BJ (cell line): Measurements from ENCODE around the gene SENP8. TPM values are rescaled to one million over a fixed set of nuclear protein-coding genes. Genes with fewer than 3 reads are reported as not detected.
"Not testable (repeated sequence)": the region's sequence is repeated elsewhere in the genome, so short reads cannot be mapped to it uniquely, and the experiment has no call there.

ENCODE experiments used
- CTCF ChIA-PET: fragments of 350-600 bp; formaldehyde crosslinking; extraction: SDS; loops from one replicate; lab custom pipeline; 2021; ENCODE audit warnings: antibody characterized with exemption, inconsistent platforms; lab: Yijun Ruan, JAX
- POLR2A ChIA-PET: fragments of 300-600 bp; sonication (Branson Sonifier 250); formaldehyde crosslinking; extraction: SDS; loops from one replicate; lab custom pipeline; 2021; ENCODE audit warnings: antibody characterized with exemption; lab: Charles Lee
- DNase-seq: peaks from one replicate; pipeline ENCODE4 v3.0.0-alpha.2; 2011; ENCODE audit warnings: low read depth
- H3K27me3 ChIP-seq: 2 replicates; pipeline ENCODE4 v1.6.0; 2011; ENCODE audit warnings: low read length; ENCODE audit not compliant: control insufficient read depth, insufficient read depth
- H3K36me3 ChIP-seq: 2 replicates; pipeline ENCODE4 v1.5.1; 2011; ENCODE audit warnings: low read length; ENCODE audit not compliant: control insufficient read depth, insufficient read depth
- H3K4me3 ChIP-seq: 2 replicates; pipeline ENCODE4 v1.5.1; 2011; ENCODE audit warnings: low read depth, mild to moderate bottlenecking, control low read depth, low read length
- polyA plus RNA-seq: library from polyadenylated mRNA; depleted of rRNA; stranded (reverse); fragments of >200 nt; gene quantifications from 2 replicates; pipeline ENCODE4 v1.2.3, GENCODE V29; 2011
- TF ChIP-seq, protein P1 (sequence below): IDR thresholded peaks from 2 replicates; pipeline ENCODE4 v1.5.1; 2011; ENCODE audit warnings: low read depth, mild to moderate bottlenecking, control low read depth, inconsistent platforms, low read length, moderate library complexity; ENCODE audit not compliant: insufficient read depth

SENP8 gene
- polyA plus RNA-seq, 1 experiment, result 3.1 TPM

DNA sequence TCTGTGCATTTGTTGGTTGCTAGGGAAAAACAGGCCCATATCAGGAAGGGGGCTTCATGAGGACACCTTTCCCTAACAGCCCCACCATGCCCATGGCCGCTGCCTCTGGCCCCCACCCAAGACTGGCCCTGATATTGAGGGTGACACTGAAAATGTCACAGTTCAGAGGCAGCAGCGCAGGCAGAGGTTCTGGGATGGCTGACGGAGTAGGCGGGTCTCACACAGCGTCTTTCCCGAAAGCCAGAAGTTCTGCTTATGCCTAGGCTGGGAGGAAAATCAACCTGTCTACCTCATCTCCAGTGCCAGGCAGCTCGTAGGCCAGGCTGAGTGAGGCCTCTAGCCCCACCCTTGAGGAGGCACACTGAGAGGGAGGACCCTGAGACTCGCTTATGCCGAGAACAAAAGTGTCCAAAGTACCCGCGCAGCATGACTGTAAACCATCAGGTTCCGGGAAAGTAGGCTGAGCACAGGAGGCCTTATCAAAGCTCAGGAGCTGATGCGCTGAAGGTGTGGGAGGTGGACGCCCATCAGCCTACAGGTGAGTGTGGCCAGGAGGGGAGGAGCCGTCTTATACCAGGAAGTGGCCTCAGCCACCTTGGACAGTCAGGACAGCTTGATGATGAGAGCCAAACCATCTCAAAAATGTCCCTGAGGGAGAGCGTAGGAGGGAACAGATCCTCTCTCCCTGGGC, 51.9 kb downstream of the SENP8 start:
- ChIA-PET CTCF (interaction anchor here (2.6 kb wide), 1 partner anchor 14 kb away, joined by 18 read pairs; no protein-coding TSS in a partner anchor), POLR2A (no interaction called here)
- Histone ChIP-seq H3K27me3 (peaks cover 7% of the 10 kb centered on the region), H3K4me3 (no peak overlapping the region), H3K36me3 (no peaks in the 10 kb centered on the region)
- TF ChIP-seq, protein P1, sequence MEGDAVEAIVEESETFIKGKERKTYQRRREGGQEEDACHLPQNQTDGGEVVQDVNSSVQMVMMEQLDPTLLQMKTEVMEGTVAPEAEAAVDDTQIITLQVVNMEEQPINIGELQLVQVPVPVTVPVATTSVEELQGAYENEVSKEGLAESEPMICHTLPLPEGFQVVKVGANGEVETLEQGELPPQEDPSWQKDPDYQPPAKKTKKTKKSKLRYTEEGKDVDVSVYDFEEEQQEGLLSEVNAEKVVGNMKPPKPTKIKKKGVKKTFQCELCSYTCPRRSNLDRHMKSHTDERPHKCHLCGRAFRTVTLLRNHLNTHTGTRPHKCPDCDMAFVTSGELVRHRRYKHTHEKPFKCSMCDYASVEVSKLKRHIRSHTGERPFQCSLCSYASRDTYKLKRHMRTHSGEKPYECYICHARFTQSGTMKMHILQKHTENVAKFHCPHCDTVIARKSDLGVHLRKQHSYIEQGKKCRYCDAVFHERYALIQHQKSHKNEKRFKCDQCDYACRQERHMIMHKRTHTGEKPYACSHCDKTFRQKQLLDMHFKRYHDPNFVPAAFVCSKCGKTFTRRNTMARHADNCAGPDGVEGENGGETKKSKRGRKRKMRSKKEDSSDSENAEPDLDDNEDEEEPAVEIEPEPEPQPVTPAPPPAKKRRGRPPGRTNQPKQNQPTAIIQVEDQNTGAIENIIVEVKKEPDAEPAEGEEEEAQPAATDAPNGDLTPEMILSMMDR, result no peak
- DNase-seq, result no peak

DNA sequence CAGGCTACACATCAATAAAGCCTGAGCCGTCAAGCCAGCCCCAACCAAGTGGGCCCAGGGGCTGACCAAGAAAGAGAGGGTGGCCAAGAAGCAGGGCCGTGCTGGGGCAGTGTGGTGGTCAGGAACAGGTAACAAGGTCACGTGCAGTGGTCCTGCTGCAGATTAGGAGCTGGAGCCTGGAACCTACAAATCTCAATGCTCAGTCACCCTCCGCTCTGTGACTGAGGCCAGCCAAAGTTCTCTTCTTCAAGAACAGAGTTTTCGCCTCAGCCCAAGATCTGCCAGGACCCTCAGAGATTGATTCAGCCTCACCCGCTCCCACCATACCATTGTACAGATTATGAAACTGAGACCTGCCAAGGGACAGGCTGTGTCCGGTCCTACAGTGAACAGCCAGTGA, 52.5 kb downstream of the SENP8 start:
- TF ChIP-seq, protein P1, result no peak
- ChIA-PET POLR2A (no interaction called here), CTCF (no interaction called here)
- Histone ChIP-seq H3K4me3 (no peak overlapping the region), H3K36me3 (no peaks in the 10 kb centered on the region), H3K27me3 (peaks cover 8% of the 10 kb centered on the region)
- no peak for DNase-seq

DNA sequence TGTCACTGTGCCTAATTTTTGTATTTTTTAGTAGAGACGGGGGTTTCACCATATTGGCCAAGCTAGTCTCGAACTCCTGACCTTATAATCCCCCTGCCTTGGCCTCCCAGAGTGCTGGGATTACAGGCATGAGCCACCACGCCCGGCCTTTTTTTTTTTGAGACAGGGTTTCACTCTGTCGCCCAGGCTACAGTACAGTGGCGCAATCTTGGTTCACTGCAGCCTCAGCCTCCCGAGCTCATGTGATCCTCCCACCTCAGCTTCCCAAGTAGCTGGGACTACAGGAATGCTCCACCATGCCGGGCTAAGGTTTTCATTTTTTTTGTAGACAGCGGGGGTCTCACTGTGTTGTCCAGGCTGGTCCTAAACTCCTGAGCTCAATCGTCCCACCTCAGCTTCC, 53.8 kb downstream of the SENP8 start:
- CTCF ChIA-PET, result not testable (repeated sequence)

DNA sequence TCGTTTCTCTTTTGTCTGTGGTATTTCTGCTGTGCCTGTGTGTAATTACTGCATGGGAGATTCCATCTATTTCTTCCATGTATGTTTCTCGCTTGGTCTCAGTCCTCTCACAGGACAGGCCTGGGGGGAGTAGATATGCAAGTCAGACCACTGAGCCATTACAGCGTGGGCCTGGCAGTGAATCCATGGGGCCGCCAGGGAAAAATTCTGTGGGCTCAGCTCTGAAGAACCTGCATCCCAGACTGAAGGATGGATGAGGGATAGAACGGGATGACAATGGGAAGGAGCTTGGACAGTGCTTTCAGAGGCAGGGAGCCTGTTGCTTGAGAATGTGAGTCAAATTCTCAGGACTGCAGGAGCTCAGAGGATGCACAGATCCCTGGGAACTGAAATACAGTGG, 54.6 kb downstream of the SENP8 start:
- Histone ChIP-seq H3K27me3 (peaks cover 11% of the 10 kb centered on the region), H3K36me3 (no peaks in the 10 kb centered on the region), H3K4me3 (no peak overlapping the region)
- ChIA-PET CTCF (interaction anchor here (0.8 to 0.9 kb wide), 2 partner anchors 9 to 10 kb away, joined by 3 read pairs; no protein-coding TSS in a partner anchor), POLR2A (no interaction called here)
- DNase-seq, result no peak
- TF ChIP-seq, protein P1, result no peak

More for the DNA sequence above, 53.8 kb downstream of the SENP8 start:
- H3K4me3 ChIP-seq, DNase-seq, H3K36me3 ChIP-seq, POLR2A ChIA-PET: not testable (repeated sequence)
- H3K27me3 ChIP-seq, result peaks cover 11% of the 10 kb centered on the region

DNA sequence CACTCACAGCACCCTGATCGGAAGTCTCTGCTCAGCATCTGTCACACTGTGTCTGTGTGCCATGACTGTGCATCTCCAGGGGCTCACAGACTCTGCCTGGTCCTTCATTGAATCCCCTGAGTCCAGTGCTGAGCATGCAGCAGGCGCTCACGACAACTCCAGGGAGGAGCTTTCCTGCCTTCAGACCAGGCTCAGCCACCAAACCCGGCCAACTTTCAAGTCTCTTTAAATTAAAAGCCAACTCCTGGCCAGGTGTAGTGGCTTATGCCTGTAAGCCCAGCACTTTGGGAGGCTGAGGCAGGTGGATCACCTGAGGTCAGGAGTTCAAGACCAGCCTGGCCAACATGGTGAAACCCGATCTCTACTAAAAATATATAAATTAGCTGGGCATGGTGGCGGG, 55.2 kb downstream of the SENP8 start:
- no peak overlapping the region for H3K4me3 ChIP-seq
- TF ChIP-seq, protein P1, result no peak
- peaks cover 11% of the 10 kb centered on the region for H3K27me3 ChIP-seq
- POLR2A ChIA-PET, result no interaction called here
- CTCF ChIA-PET, result interaction anchor here (0.8 to 0.9 kb wide), 2 partner anchors 9 to 10 kb away, joined by 3 read pairs; no protein-coding TSS in a partner anchor
- H3K36me3 ChIP-seq, result no peaks in the 10 kb centered on the region
- no peak for DNase-seq
